Measurements from ENCODE around the gene BAG5.

The BAG5 gene

GRCh38 chr14:103510724-103511693 lies 51.4 kb downstream of the BAG5 start:
- Histone ChIP-seq H3K27me3 (ENCODE audit: insufficient read depth, low read depth, severe bottlenecking) (no peaks in the 10 kb centered on the region), H3K36me3 (no peaks in the 10 kb centered on the region; the same call in none of the 2 replicates), H3K9me3 (ENCODE audit: severe bottlenecking) (no peaks in the 10 kb centered on the region), H3K27ac (no peak overlapping the region), H3K4me3 (ENCODE audit: low read depth, low read length) (no peak overlapping the region)
- no peak for DNase-seq
- TF ChIP-seq CTCF (IDR thresholded peaks at IDR 0.05; ENCODE audit: low read depth, low read length), result no peak

DNA sequence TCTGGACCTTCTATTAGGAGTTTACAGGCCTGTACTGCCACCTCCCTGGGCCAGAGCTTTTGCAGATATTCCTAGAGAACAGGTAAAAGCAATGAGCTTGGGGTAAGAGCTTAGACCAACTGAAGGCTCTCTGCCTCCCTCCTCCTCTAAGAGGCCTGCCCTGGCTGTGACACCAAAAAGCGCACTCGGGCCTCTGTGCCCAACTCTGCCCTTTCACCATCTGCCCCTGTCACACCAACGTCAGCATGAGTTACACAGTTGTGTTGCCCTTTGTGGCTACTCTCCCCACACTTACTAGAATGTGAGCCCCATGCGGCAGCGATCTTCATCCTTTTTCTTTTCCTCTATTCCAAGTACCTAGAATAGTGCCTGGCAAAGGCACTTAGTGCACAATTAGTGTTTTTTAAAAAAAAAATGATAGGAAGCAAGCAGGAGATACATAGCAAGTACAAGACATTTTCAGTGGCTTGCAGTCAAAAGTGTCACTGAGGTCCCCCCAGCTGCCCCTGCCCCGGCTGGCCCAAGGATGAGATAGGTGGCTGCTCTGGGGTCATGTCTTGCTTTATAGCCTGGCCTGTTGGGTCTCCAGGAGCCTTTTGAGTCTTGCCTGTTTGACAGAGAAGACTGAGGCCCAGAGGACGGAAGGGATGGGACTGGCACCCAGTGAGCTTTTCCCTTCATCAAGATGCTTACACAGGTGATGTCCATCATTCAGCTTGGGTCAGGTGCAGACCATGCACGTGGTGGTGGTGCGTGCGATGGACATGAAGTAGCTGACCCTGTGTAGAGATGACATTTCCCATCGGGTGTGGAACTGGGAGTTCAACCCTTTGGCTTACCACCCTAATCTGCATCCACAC lies 52.4 kb downstream of the BAG5 start:
- TF ChIP-seq CTCF (IDR thresholded peaks at IDR 0.05; ENCODE audit: low read depth, low read length), result no peak
- DNase-seq, result no peak
- no peak overlapping the region for H3K27ac ChIP-seq
- no peaks in the 10 kb centered on the region for H3K27me3 ChIP-seq (ENCODE audit: insufficient read depth, low read depth, severe bottlenecking)
- peaks cover 5% of the 10 kb centered on the region for H3K36me3 ChIP-seq
- no peaks in the 10 kb centered on the region for H3K9me3 ChIP-seq (ENCODE audit: severe bottlenecking)
- no peak overlapping the region for H3K4me3 ChIP-seq (ENCODE audit: low read depth, low read length)

- Histone ChIP-seq H3K36me3 (peaks cover 16% of the 10 kb centered on the region), H3K27ac (no peak overlapping the region), H3K9me3 (ENCODE audit: severe bottlenecking) (no peaks in the 10 kb centered on the region), H3K27me3 (ENCODE audit: insufficient read depth, low read depth, severe bottlenecking) (no peaks in the 10 kb centered on the region), H3K4me3 (ENCODE audit: low read depth, low read length) (no peak overlapping the region)
- no peak for TF ChIP-seq CTCF (IDR thresholded peaks at IDR 0.05; ENCODE audit: low read depth, low read length)
- DNase-seq, result no peak
Measured at GRCh38 chr14:103508521-103509329, 53.7 kb downstream of the BAG5 start.

GRCh38 chr14:103507751-103508150 lies 54.7 kb downstream of the BAG5 start:
- no peaks in the 10 kb centered on the region for H3K27me3 ChIP-seq (ENCODE audit: insufficient read depth, low read depth, severe bottlenecking)
- DNase-seq, result no peak
- H3K36me3 ChIP-seq, result peaks cover 25% of the 10 kb centered on the region
- no peaks in the 10 kb centered on the region for H3K9me3 ChIP-seq (ENCODE audit: severe bottlenecking)
- no peak overlapping the region for H3K4me3 ChIP-seq (ENCODE audit: low read depth, low read length)
- H3K27ac ChIP-seq, result no peak overlapping the region
- no peak for TF ChIP-seq CTCF (IDR thresholded peaks at IDR 0.05; ENCODE audit: low read depth, low read length)

Measured in WERI-Rb-1 (cell line).